DMS153 treated with DMSO at 0.1 percent for 48 hours (cell line): ENCODE data around the gene RBM34.
"Not testable (repeated sequence)": the region's sequence is repeated elsewhere in the genome, so short reads cannot be mapped to it uniquely, and the experiment has no call there.

Experiments
- DNase-seq: peaks from one replicate; lab custom pipeline; 2025; ENCODE audit not compliant: unreplicated experiment; lab: John Stamatoyannopoulos, UW

The RBM34 gene

DNA sequence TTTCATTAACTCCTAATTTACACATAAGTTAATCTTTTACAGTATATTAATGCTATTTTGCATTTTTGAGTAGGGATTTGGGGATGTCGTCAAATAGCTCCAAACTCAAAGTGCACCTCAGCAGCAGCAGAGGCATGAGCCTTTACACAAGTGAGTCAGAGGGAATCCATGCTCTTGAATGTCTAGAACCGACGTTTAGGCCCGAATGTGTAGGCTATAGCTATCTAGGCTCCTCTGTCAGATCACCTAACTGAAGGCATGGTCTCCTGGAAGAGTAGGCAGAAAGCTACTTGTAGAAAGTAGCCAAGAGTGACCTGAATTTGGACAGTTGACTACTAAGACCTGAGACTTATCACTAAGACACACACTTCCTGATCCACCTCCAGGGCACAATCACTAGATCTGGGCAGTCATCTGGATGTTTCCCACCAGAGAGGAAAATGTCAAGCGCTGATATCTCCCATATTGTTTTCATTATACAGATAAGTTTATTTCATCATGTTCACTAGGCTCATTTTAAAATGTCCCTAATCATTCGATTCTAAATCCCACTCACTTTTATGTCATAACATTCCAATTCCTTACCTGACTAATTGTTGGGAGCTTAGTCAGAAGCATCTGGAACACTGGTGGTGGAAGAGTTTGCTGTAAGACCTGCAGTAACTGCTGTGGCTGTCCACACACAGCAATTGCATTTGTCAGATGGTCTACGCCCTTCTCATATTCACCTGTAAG lies 47.7 kb downstream of the RBM34 start:
- no peak for DNase-seq

- no peak for DNase-seq
Observed at GRCh38 chr1:235112297-235113182, 48.5 kb downstream of the RBM34 start.

DNA sequence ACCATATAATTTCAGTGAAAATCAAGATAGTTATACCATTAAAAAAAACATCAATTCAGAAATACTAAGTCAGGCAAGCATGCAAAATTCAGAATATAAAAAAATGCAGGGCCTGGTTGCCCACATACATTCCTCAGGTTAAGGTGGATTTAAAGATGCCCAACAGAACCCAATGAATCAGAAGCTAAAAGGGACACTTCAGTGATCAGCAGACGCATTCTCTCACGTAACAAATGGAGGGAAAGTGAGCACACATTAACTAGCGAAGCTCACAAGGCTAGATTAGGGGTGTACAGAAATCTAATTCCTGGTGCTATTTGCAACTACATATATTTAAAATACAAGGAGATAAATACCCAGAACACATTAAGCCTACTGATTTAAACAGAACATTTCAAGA lies 49.9 kb downstream of the RBM34 start:
- DNase-seq: no peak

DNA sequence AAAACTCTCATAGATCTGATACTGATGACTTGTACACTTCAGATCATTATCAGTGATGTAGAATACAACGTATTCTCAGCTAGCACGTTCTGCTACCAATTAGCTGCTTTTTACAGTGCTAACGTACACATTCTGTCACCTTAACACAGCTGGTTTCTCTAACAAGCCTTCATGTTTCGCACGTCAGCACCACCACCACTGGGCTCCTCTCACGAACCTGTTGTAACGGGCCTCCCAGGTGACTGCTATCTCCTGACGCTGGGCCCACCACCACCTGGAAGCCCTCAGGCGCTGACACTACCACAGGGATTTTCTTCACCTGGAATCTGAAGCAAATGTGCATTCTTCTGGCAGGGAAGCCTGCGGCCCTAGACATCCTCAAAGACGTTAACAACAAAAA lies 52.2 kb downstream of the RBM34 start:
- DNase-seq: no peak

DNA sequence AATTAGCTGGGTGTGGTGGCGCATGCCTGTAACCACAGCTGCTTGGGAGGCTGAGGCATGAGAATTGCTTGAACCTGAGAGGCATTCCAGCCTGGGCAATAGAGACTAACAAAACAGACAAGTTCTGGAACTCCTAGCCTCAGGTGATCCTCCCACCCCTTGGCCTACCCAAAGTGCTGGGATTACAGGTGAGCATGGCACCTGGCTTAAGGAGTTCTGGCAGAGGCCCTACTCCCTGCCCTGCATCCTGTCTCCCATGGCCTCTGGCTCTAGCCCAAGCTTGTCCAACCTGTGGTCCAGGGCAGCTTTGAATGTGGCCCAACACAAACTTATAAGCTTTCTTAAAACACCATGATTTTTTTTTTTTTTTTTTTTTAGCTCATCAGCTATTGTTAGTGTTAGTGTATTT lies 52.9 kb downstream of the RBM34 start:
- no peak for DNase-seq

GRCh38 chr1:235107368-235108184 lies 53.5 kb downstream of the RBM34 start:
- no peak for DNase-seq

DNA sequence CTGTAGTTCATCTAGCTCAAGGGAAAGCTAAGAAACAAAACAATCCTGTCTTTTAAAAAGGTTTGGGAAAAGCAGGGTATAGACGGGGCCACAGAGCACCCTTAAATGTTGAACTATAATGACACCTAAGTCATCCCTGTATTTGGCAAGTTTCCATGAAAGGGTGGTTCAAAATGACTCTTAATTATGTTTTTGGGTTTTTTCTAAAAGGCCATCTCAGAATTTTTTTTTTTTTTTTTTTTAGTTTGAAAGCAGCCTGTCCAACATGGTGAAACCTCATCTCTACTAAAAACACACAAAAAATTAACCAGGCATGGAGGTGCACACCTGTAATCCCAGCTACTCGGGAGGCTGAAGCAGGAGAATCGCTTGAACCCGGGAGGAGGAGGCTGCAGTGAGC lies 54.6 kb downstream of the RBM34 start:
- DNase-seq: no peak

DNA sequence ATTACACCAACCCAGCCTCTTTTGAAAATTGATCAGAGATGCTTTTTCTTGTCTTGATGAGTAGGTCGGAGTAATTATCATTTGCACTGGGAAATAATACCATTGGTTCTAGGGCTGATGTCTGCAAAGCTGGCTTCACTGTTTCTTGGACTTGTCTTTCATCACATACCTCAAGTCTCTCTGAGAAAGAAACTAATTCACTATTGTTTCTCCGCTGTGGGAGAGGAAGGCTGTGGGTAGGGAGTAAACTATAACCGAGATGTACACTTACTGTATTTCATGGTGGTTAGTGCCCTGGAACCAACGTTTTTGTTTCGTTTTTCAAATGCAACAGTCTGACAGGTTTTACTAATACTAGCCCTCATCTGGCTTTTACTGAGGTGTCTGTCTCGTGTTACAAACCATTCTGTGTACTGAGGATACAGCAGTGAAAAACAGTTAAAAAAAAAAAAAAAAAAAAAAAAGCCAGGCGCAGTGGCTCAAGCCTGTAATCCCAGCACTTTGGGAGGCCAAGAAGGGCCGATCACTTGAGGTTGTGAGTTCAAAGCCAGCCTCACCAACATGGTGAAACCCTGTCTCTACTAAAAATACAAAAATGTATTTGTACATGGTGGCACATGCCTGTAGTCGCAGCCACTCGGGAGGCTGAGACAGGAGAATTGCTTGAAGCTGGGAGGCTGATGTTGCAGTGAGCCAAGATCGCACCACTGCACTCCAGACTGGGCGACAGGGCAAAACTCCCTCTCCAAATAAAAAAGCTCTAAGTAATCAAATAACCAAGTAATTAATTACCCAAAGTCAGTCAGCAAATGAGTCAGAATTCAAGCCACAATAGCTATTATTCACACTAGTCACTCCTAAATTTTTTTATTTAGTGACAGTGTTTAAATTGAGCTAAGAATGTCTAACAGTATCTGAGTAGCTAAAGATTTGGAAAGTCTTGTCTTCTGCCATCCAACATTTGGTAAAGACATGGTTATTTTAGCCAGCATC lies 55.7 kb downstream of the RBM34 start:
- no peak for DNase-seq

GRCh38 chr1:235102993-235103411 lies 58.0 kb downstream of the RBM34 start:
- DNase-seq: no peak

DNA sequence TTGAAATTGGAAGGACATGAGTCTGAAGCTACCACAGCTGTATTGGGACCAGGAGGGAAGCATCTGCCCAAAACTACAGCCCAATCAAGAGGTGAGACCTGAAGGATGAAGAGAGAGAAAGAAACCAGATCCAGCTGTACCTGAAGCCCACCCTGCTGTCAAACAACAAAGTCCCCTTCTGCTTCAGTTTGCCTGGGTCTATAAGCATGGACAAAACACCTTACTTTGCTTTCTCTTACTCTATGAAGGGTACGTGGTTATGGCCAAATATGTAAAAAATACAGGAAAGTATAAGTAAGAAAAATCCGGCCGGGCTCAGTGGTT lies 58.8 kb downstream of the RBM34 start:
- no peak for DNase-seq

DNA sequence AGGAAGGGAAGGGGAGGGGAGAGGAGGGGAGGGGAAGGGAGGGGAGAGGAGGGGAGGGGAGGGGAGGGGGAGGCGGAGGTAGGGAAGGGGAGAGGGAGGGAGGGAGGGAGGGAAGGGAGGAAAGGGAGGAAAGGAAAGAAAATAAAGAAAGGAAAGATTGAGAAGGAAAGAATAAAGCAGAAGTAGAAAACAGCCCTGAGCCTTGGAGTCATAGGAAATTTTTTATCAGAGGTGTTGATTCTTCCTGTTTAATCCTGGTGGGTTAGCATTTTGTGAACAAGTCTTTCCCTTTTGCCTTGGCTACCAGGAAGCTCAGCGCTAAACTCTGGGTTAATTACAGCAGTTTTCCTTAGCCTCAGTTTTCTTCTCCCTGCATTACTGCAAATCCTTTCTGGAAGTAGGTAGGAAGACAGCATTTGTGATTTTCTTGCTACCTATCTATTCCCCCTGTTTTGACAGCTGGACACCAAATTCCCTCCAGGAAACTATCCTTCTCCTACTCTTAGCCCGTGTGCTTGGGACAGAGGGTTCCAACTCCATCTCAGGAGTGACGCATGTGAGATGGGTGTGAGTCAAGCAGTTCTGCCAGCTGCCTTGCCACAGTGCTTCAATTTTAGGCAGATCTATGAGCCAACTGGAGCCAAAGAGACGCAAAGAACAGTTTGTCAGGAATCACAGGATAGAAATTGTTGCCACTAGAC lies 59.3 kb downstream of the RBM34 start:
- no peak for DNase-seq

DNA sequence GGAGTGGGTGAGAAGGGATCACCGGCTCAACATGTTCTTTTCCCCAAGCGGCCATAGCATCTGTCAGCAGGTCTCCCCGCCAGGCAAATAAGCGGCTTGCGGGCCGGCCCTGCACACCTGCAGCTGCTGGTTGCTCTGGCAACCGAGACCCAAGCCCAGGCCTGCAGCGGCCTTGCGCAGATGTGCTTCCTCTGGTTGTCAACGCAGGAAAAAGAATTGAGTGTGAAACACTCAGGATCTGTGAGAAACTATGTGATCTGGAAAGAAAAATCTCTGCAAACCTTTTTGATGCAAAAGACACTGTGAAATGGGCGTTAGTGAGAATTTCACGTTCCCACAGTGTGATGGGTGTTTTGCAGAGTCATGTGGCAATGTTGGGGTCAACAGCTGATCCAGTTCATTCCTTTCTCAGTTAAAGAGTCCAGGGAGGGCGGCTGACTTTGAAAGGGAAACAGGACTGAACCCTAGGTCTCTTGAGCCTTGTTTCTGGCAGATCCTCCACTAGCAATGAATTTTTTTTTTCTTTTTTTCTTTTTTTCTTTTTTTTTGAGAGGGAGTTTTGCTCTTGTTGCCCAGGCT lies 60.8 kb downstream of the RBM34 start:
- DNase-seq: no peak

- no peak for DNase-seq
Observed at GRCh38 chr1:235098991-235099390, 62.1 kb downstream of the RBM34 start.

DNA sequence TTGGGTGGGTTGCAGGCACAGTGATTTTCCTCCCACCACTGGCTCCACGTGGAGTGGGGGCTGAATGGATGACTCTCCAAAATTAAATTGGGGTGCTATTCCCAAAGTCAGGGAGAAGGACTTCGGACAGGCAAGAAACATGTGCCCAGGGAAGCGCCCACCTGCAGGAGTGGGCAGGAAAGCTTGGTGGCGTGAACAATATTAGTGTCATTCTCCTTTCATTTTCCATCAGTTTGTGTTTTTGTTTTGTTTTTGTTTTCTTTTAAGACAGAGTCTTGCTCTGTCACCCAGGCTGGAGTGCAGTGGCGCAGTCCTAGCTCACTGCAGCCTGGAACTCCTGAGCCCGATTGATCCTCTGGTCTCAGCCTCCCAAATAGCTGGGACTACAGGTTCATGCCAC lies 62.5 kb downstream of the RBM34 start:
- no peak for DNase-seq

DNA sequence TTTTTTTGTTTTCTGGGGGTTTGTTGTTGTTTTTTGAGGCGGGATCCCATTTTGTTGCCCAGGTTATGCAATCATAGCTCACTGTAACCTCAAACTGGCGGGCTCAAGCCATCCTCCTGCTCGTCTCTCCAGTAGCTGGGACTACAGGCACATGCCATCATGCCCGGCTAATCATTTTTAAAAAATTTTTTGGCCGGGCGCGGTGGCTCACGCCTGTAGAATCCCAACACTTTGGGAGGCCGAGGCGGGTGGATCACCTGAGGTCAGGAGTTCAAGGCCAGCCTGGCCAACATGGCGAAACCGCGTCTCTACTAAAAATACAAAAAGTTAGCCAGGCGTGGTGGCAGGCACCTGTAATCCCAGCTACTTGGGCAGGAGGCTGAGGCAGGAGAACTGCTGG lies 63.5 kb downstream of the RBM34 start:
- not testable (repeated sequence) for DNase-seq

GRCh38 chr1:235095938-235096562 lies 65.0 kb downstream of the RBM34 start:
- DNase-seq: no peak

GRCh38 chr1:235093696-235094592 lies 67.1 kb downstream of the RBM34 start:
- no peak for DNase-seq
